ENCODE measurements around the gene CD68.

DNA sequence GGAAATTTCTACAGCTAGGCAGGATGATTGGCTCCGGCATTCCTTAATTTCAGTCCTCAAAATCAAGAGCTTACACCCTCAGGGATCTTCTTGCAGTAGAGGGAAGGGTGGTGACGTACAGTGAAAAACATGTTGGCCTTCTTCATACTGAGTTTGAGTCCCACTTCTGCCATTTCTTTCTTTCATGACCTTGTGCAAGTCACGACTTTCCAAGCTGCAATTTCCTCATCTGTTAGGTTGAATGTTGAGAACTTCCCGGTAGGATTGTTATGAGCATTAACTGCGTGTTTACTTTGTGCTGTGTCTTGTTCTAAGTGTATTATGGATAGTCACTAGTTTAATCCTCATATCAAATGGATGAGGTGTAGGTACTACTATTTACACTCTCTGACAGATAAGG, 9.9 kb upstream of the CD68 start:
- TF ChIP-seq CTCF (IDR thresholded peaks at IDR 0.05; ENCODE audit: low read depth, low read length) (no peak), POLR2A (IDR thresholded peaks at IDR 0.05; ENCODE audit: extremely low read depth, insufficient read length) (no peak), MAX (IDR thresholded peaks at IDR 0.05; ENCODE audit: low read depth, low read length) (no peak)

Data from NB4 (cell line).